Measurements from ENCODE around the gene BICD2. TPM values are rescaled to one million over a fixed set of nuclear protein-coding genes. Genes with fewer than 3 reads are reported as not detected.

BICD2 gene
- total and polyA plus RNA-seq, 2 of the 8 experiments (the other 6 are each of a cell fraction or from before 2014, with no cell fraction given): 6.6 to 22.8 TPM

GRCh38 chr9:92790542-92791527 lies 26.2 kb upstream of the BICD2 start (continued):
- TF ChIP-seq EP300 (IDR thresholded peaks at IDR 0.05; ENCODE audit: borderline replicate concordance in 1 of 2, low read depth in 2 of 2, low read length in 2 of 2): no peak
- TF ChIP-seq TEAD4 (IDR thresholded peaks at IDR 0.05; ENCODE audit: low read depth, low read length): peak; percentile 46; the same call in 1 of the 2 replicates
- TF ChIP-seq MAX (IDR thresholded peaks at IDR 0.05): no peak
- TF ChIP-seq CREB1 (IDR thresholded peaks at IDR 0.05): no peak
- no peak for TF ChIP-seq CTBP2 (IDR thresholded peaks at IDR 0.05; ENCODE audit: borderline replicate concordance, insufficient read depth, insufficient read length, low read length)
- TF ChIP-seq USF2 (IDR thresholded peaks at IDR 0.05; ENCODE audit: low read length): no peak
- TF ChIP-seq HDAC2 (IDR thresholded peaks at IDR 0.05; ENCODE audit: borderline replicate concordance in 1 of 2, low read depth in 2 of 2, low read length in 2 of 2): no peak
- peak; percentile 94 to 97 for TF ChIP-seq RAD21 (IDR thresholded peaks at IDR 0.05 in 1 of 2, conservative IDR thresholded peaks at IDR 0.05 in 1 of 2; ENCODE audit: low read depth in 2 of 2, low read length in 2 of 2)
- TF ChIP-seq NRF1 (IDR thresholded peaks at IDR 0.05; ENCODE audit: low read depth, low read length): no peak

Data from H1 (cell line).